GM18951 (cell line): ENCODE measurements around the gene RPL5.

ENCODE experiments used
- POLR2A ChIP-seq: IDR thresholded peaks from 4 replicates; pipeline ENCODE4 v1.6.1; 2011; ENCODE audit warnings: mild to moderate bottlenecking; ENCODE audit not compliant: insufficient read length, insufficient read depth; ENCODE audit errors: extremely low read depth
- in situ Hi-C: fragments of 300-500 bp; cut with MboI; formaldehyde crosslinking; loops from one replicate; pipeline ENCODE4 v1.12.0; 2022; ENCODE audit warnings: low sequenced_read_pairs, mixed read lengths, inconsistent platforms; ENCODE audit not compliant: unreplicated experiment

The RPL5 gene

GRCh38 chr1:92854101-92854785, 22.4 kb downstream of the RPL5 start:
- TF ChIP-seq POLR2A: no peak
- in situ Hi-C loops: loop anchor here (5.0 kb wide), 1 partner anchor 143 kb away; no protein-coding TSS in a partner anchor

GRCh38 chr1:92855236-92855635, 23.4 kb downstream of the RPL5 start:
- no peak for TF ChIP-seq POLR2A
- in situ Hi-C loops: no loop called here

GRCh38 chr1:92857817-92858216, 26.0 kb downstream of the RPL5 start:
- in situ Hi-C loops: no loop called here
- no peak for TF ChIP-seq POLR2A

GRCh38 chr1:92858564-92859399, 26.9 kb downstream of the RPL5 start:
- no peak for TF ChIP-seq POLR2A
- in situ Hi-C loops: no loop called here

GRCh38 chr1:92859400-92860039, 27.7 kb downstream of the RPL5 start:
- in situ Hi-C loops: loop anchor here (10.0 kb wide), 1 partner anchor 95 kb away; no protein-coding TSS in a partner anchor
- no peak for TF ChIP-seq POLR2A

GRCh38 chr1:92862605-92863004, 30.8 kb downstream of the RPL5 start:
- TF ChIP-seq POLR2A: no peak
- in situ Hi-C loops: loop anchor here (10.0 kb wide), 1 partner anchor 92 kb away; no protein-coding TSS in a partner anchor

- in situ Hi-C loops: loop anchor here (10.0 kb wide), 1 partner anchor 91 kb away; no protein-coding TSS in a partner anchor
- no peak for TF ChIP-seq POLR2A
Measured at GRCh38 chr1:92864131-92864530, 32.3 kb downstream of the RPL5 start.

GRCh38 chr1:92870591-92870990, 38.8 kb downstream of the RPL5 start:
- in situ Hi-C loops: no loop called here

GRCh38 chr1:92872719-92873118, 40.9 kb downstream of the RPL5 start:
- no peak for TF ChIP-seq POLR2A
- in situ Hi-C loops: no loop called here

More at GRCh38 chr1:92870591-92870990, 38.8 kb downstream of the RPL5 start:
- no peak for TF ChIP-seq POLR2A

GRCh38 chr1:92874987-92875386, 43.1 kb downstream of the RPL5 start:
- TF ChIP-seq POLR2A: no peak
- in situ Hi-C loops: no loop called here

GRCh38 chr1:92876351-92876750, 44.5 kb downstream of the RPL5 start:
- no peak for TF ChIP-seq POLR2A
- in situ Hi-C loops: no loop called here

- TF ChIP-seq POLR2A: no peak
- in situ Hi-C loops: no loop called here
Measured at GRCh38 chr1:92877081-92877711, 45.4 kb downstream of the RPL5 start.

- TF ChIP-seq POLR2A: no peak
- in situ Hi-C loops: no loop called here
Measured at GRCh38 chr1:92877792-92878191, 46.0 kb downstream of the RPL5 start.
